ENCODE measurements around the gene MDM2.

- TF ChIP-seq CTCF (IDR thresholded peaks at IDR 0.05): no peak
- TF ChIP-seq POLR2A (IDR thresholded peaks at IDR 0.05): no peak
Measured at GRCh38 chr12:68831272-68831671, 23.3 kb downstream of the MDM2 start.
